D721Med (cell line): Measurements from ENCODE around the gene MBNL2.

Experiments used
- DNase-seq: peaks from one replicate; pipeline ENCODE4 v3.0.0; 2011; ENCODE audit warnings: low spot score; ENCODE audit not compliant: insufficient read length
- FAIRE-seq: peaks from 2 replicates; lab custom pipeline; 2011; peaks lifted over from hg19 to GRCh38; lab: Jason Lieb, UNC
- TF ChIP-seq, protein P1 (sequence below): IDR thresholded peaks from 2 replicates; pipeline ENCODE4 v1.5.1; 2012; ENCODE audit warnings: mild to moderate bottlenecking, control low read depth; ENCODE audit not compliant: insufficient read depth; ENCODE audit errors: missing control alignments

The MBNL2 gene

DNA sequence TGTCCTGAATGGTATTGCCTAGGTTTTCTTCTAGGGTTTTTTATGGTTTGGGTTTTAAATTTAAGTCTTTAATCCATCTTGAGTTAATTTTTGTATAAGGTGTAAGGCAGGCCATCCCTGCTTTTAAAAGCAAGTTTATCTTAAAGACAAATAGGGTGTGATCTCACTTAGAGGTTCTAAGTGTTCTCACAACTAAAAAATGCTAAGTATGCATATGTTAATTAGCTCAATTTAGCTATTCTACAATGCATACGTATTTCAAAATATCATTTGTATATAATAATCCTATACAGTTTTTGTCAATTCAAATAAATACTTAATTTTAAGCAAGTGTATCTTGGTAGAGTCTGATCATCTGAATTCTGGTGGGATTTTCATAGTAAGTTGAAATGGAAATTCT lies 50.4 kb downstream of the MBNL2 start:
- FAIRE-seq (no peak), DNase-seq (no peak)
- TF ChIP-seq, protein P1, sequence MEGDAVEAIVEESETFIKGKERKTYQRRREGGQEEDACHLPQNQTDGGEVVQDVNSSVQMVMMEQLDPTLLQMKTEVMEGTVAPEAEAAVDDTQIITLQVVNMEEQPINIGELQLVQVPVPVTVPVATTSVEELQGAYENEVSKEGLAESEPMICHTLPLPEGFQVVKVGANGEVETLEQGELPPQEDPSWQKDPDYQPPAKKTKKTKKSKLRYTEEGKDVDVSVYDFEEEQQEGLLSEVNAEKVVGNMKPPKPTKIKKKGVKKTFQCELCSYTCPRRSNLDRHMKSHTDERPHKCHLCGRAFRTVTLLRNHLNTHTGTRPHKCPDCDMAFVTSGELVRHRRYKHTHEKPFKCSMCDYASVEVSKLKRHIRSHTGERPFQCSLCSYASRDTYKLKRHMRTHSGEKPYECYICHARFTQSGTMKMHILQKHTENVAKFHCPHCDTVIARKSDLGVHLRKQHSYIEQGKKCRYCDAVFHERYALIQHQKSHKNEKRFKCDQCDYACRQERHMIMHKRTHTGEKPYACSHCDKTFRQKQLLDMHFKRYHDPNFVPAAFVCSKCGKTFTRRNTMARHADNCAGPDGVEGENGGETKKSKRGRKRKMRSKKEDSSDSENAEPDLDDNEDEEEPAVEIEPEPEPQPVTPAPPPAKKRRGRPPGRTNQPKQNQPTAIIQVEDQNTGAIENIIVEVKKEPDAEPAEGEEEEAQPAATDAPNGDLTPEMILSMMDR, result no peak

DNA sequence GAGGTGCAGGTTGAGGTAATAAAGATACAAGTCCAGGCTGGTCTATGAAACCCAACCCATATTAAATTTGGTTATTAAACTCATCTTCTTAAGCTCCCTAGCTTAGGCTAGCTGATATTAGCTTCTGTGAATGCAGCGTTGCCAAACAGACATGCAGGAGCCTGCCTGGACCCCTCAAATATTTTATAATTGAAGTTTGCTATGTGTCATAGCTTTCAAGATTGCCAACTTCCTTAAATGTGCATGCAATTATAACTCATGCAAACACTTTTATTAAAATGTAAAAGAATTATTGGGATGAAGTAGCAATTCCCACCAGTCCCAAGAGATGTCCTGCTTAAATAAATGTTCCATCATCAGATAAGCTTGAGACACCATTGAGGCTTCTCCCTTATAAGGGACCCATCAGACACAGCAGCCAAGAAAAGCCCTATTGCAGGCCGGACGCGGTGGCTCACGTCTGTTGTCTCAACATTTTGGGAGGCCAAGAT lies 51.3 kb downstream of the MBNL2 start:
- TF ChIP-seq, protein P1, result no peak
- DNase-seq (no peak), FAIRE-seq (no peak)

DNA sequence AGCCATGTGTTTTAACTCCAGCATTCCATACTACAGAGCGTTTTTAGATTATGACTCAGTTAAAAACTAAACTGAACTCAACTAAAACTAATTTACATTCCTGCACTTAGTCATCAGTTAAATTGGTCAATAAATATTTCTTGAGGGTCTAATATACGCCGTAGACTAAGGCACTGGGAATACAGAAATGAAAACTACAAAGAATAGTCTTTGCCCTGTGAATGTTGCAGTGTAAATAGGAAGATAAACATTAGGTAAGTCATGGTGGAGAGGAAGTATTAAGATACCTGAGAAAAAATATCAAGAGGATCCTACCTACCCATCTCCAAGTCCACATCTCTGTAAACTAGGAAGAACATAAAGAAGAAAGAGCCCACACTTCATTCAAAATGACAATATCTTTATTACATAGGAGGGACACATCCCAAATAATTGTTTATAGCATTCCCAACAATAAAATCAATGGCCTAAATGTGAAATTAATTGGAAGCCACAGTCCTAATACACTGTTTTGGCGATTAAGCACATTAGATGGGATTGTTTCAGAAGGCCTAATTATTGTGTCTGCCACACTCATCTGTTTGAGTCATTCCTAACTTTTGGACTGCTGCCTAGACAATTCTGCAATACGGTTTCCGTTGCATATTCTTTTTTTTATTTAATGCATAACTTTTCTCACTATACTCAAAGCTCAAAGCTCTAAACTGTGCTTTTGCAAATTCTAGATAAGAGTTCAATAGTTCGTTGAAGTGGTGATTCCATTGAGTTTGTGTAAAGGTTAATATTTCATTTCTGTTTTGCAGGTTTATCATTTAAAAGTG lies 52.9 kb downstream of the MBNL2 start:
- no peak for DNase-seq
- FAIRE-seq, result no peak

DNA sequence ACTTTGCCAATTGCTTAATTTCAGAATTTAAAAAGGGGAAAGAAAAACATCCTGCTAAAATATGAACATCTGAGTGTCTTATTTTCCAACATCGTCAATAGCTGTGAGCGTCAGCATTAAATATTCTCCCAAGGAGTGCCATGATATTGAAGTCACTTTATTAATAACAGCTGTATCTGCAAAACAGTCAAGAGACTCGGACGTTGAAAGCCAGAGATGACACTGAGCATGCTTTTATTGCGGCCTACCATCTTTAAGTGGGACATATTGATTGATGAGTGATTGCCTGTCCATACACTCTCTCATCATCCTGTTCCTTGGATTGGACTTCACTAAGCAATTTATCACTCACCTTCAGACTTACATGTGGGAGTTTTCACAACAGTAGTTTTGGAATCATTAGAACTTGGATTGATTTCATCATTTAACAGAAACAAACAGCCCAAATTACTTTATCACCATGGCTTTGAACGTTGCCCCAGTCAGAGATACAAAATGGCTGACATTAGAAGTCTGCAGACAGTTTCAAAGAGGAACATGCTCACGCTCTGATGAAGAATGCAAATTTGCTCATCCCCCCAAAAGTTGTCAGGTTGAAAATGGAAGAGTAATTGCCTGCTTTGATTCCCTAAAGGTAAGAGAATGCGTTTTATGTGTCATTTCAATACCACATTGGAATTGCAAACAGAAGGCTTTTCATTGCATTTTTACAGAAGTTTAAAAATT lies 53.8 kb downstream of the MBNL2 start:
- DNase-seq, result no peak
- FAIRE-seq, result no peak

More for the DNA sequence above, 52.9 kb downstream of the MBNL2 start:
- TF ChIP-seq, protein P1, result no peak

DNA sequence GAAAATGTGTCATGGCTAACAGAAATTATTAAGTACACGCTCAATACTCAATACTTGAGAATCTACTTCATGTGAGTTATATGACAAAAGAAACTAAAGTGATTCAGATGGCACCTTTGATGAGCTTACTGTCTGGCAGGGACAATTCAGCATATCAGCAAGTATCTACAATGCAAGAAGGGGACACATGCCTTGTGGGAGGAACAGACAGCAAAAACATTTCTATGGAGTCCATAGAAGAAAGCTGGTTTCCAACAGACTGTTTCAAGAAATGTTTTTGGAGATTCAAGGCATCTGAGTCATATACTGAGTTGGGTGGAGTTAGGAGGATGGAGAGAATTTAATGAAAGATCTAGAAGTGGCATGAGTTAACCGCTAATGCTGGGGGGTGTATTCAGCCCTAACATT lies 54.7 kb downstream of the MBNL2 start:
- no peak for FAIRE-seq
- TF ChIP-seq, protein P1, result no peak
- no peak for DNase-seq

More for the DNA sequence above, 53.8 kb downstream of the MBNL2 start:
- TF ChIP-seq, protein P1, result no peak

DNA sequence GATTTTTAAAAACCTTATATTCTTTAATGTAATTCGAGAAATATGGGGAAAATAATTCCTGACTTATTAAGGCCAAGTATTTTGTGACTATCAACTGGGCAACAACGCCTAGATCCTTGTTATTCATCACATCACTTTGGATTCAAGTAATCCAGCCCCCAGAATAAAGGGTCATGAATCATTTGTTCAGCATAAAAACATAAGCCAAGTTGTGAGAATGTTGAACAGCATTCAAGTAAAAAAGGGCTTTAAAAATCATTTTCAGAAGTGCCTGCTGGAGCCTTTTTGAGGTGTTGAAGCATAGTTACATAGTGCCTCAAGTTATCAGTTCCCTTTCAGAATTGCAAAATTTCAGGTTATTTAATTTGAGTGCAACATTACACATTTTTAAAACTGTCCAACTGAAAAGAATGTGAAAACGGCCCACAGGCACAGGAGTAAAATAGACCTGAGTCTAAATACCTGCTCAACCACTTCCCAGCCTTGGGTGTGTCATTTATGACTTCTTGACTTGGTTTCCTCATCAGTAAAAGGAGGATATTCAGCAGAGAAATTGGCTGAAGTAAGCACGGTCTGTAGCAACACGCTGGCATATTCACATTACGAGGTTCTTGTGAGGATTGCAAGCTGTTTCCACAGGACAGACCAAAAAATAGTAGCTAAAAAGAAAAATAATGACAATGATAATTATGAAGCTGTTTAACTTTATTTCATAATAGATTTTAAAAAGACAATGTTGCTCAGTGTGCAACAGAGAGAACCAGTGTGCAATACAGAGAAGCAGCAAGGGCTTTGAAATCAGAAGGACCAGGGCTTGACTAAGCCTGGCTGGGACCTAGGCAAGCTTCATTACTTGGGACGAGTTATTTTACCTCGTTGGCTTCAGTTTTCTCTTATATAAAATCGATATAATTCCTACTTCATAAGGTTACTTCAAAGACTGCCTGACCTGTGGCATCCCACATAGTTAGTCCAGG lies 56.6 kb downstream of the MBNL2 start:
- DNase-seq (no peak), FAIRE-seq (no peak)
- TF ChIP-seq, protein P1, result no peak
